Loucy (cell line): ENCODE data around the gene ABI1.

Experiments used
- EZH2phosphoT487 ChIP-seq: fragments of 200-600 bp; IDR thresholded peaks from 2 replicates; pipeline ENCODE4 v1.6.1; 2018; ENCODE audit warnings: antibody characterized with exemption, mild to moderate bottlenecking, moderate library complexity, borderline replicate concordance
- TF ChIP-seq, protein P1 (sequence below): fragments of 200-600 bp; sonication (generic); conservative IDR thresholded peaks from 2 replicates; pipeline ENCODE4 v1.5.1; 2014; ENCODE audit warnings: mild to moderate bottlenecking, antibody characterized with exemption, low read length

- TF ChIP-seq, protein P1, sequence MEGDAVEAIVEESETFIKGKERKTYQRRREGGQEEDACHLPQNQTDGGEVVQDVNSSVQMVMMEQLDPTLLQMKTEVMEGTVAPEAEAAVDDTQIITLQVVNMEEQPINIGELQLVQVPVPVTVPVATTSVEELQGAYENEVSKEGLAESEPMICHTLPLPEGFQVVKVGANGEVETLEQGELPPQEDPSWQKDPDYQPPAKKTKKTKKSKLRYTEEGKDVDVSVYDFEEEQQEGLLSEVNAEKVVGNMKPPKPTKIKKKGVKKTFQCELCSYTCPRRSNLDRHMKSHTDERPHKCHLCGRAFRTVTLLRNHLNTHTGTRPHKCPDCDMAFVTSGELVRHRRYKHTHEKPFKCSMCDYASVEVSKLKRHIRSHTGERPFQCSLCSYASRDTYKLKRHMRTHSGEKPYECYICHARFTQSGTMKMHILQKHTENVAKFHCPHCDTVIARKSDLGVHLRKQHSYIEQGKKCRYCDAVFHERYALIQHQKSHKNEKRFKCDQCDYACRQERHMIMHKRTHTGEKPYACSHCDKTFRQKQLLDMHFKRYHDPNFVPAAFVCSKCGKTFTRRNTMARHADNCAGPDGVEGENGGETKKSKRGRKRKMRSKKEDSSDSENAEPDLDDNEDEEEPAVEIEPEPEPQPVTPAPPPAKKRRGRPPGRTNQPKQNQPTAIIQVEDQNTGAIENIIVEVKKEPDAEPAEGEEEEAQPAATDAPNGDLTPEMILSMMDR: no peak
- TF ChIP-seq EZH2phosphoT487: no peak
These were observed 119.4 kb downstream of the ABI1 start for GRCh38 chr10:26741368-26741767.
